CD4-positive, CD25-positive, alpha-beta regulatory T cell (primary cell): Measurements from ENCODE around the gene WRAP53. TPM values are rescaled to one million over a fixed set of nuclear protein-coding genes. Genes with fewer than 3 reads are reported as not detected.
A peak's percentile ranks its signal among the peaks of the same experiment; 100 is the strongest.

ENCODE experiments used
- ATAC-seq, 2 donors: fragments of 150-1000 bp; cut with Tn5 transposase; one replicate each; pipeline ENCODE4 v1.10.0; 2021; ENCODE audit warnings: low read depth in 2 of 2, moderate number of reproducible peaks in 2 of 2, moderate library complexity in 1 of 2
- DNase-seq, 3 donors: peaks; one replicate each; pipeline versions ENCODE4 v3.0.0 to v3.0.0-alpha.2; 2012 to 2022; ENCODE audit warnings: mixed read lengths in 1 of 3
- H3K27ac ChIP-seq: one replicate; pipeline ENCODE4 v1.7.0; 2013; ENCODE audit warnings: mild to moderate bottlenecking, low read length; ENCODE audit not compliant: insufficient read depth, poor library complexity, severe bottlenecking
- H3K27me3 ChIP-seq: one replicate; pipeline ENCODE4 v1.7.0; 2013; ENCODE audit warnings: low read length; ENCODE audit not compliant: control insufficient read depth, insufficient read depth
- H3K36me3 ChIP-seq: one replicate; pipeline ENCODE4 v1.7.0; 2013; ENCODE audit warnings: mild to moderate bottlenecking, low read length, moderate library complexity; ENCODE audit not compliant: control insufficient read depth, insufficient read depth
- H3K4me1 ChIP-seq: 2 replicates; pipeline ENCODE4 v1.7.0; 2013; ENCODE audit warnings: mild to moderate bottlenecking, low read length; ENCODE audit not compliant: insufficient read depth, control insufficient read depth, poor library complexity, severe bottlenecking
- H3K4me3 ChIP-seq: one replicate; pipeline ENCODE4 v1.7.0; 2013; ENCODE audit warnings: low read depth, mild to moderate bottlenecking, low read length, moderate library complexity
- H3K9me3 ChIP-seq, 2 experiments: 1 replicate in 1 of 2; 2 replicates in 1 of 2; pipeline ENCODE4 v1.7.0; 2013; ENCODE audit warnings: low read length in 2 of 2, mild to moderate bottlenecking in 1 of 2, moderate library complexity in 1 of 2; ENCODE audit not compliant: control insufficient read depth in 2 of 2
- H3K27ac Mint-ChIP-seq, 3 donors: one replicate each; pipeline ENCODE4 v1.8.0; 2020 to 2022; ENCODE audit warnings: mild to moderate bottlenecking in 3 of 3, mixed read lengths in 3 of 3, moderate library complexity in 2 of 3
- H3K27me3 Mint-ChIP-seq: one replicate; pipeline ENCODE4 v1.8.0; 2022; ENCODE audit warnings: mild to moderate bottlenecking, mixed read lengths
- H3K36me3 Mint-ChIP-seq: one replicate; pipeline ENCODE4 v1.8.0; 2020; ENCODE audit warnings: mixed read lengths
- H3K4me1 Mint-ChIP-seq, 4 donors: one replicate each; pipeline ENCODE4 v1.8.0; 2020 to 2022; ENCODE audit warnings: mixed read lengths in 4 of 4, mild to moderate bottlenecking in 1 of 4
- H3K4me3 Mint-ChIP-seq, 4 donors: one replicate each; pipeline ENCODE4 v1.8.0; 2020 to 2022; ENCODE audit warnings: mild to moderate bottlenecking in 4 of 4, mixed read lengths in 4 of 4, moderate library complexity in 3 of 4
- H3K9me3 Mint-ChIP-seq, 7 donors: one replicate each; pipeline ENCODE4 v1.8.0; 2020 to 2022; ENCODE audit warnings: mixed read lengths in 7 of 7, mild to moderate bottlenecking in 3 of 7, moderate library complexity in 2 of 7
- polyA plus RNA-seq, 4 donors: library from polyadenylated mRNA; unstranded; fragments of 300-500 nt; fragmentation: Illumina TruSeq; gene quantifications; one replicate each; pipeline ENCODE4 v1.2.3, GENCODE V29; 2021
- total RNA-seq: library from RNA; stranded (reverse); gene quantifications from one replicate; pipeline ENCODE4 v1.2.3, GENCODE V29; 2022

WRAP53 gene
- total and polyA plus RNA-seq, 5 donors from 2014 or later: 7.9 to 16.4 (median 11.3) TPM

- H3K36me3 ChIP-seq: no peaks in the 10 kb centered on the region
- Mint-ChIP-seq H3K36me3 (no peaks in the 10 kb centered on the region), H3K9me3 (peaks cover 0 to 3% (median 0%) of the 10 kb centered on the region in 7 donors), H3K27ac (no peak overlapping the region), H3K4me1 (peaks cover 0 to 16% (median 6%) of the 10 kb centered on the region in 4 donors), H3K27me3 (peaks cover 74% of the 10 kb centered on the region), H3K4me3 (no peak overlapping the region)
- H3K27me3 ChIP-seq: peaks cover 27% of the 10 kb centered on the region
- peaks cover 15% of the 10 kb centered on the region for H3K4me1 ChIP-seq
- H3K4me3 ChIP-seq: no peak overlapping the region
- no peaks in the 10 kb centered on the region for H3K9me3 ChIP-seq
- H3K27ac ChIP-seq: no peak overlapping the region
- DNase-seq (no peak), ATAC-seq (no peak)
Observed at GRCh38 chr17:7720125-7720524, 31.8 kb downstream of the WRAP53 start.

DNA sequence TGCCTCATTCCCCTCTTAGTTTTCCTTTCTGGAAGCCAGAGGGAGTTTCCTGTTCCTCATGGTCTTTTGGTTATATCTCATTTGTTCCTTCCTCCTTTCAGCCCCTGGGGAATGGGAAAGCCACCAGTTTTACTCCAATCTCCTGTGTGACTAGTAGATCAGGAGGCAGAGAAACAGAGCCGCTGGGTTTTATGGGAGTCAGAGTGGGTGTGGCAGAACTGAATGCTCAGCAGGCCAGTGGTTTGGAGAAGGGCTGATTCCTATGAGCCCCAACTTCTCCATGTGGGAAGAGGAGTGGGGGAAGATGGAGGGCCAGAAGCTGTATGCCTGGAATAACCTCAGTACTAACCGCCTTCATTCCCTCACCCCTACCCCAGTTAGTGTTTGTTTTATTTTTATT is 33.3 kb downstream of the WRAP53 start:
- no peak overlapping the region for H3K4me3 ChIP-seq
- no peak for DNase-seq
- Mint-ChIP-seq H3K27ac (no peak overlapping the region), H3K4me1 (peaks cover 0 to 12% (median 6%) of the 10 kb centered on the region in 4 donors), H3K36me3 (no peaks in the 10 kb centered on the region), H3K4me3 (no peak overlapping the region), H3K9me3 (peaks cover 0 to 4% (median 0%) of the 10 kb centered on the region in 7 donors), H3K27me3 (peaks cover 62% of the 10 kb centered on the region)
- no peak for ATAC-seq
- H3K36me3 ChIP-seq: no peaks in the 10 kb centered on the region
- no peak overlapping the region for H3K27ac ChIP-seq
- no peaks in the 10 kb centered on the region for H3K9me3 ChIP-seq
- H3K27me3 ChIP-seq: peaks cover 14% of the 10 kb centered on the region
- peaks cover 15% of the 10 kb centered on the region for H3K4me1 ChIP-seq

GRCh38 chr17:7727886-7728285 is 39.6 kb downstream of the WRAP53 start:
- H3K27ac ChIP-seq: no peak overlapping the region
- ATAC-seq (no peak), DNase-seq (no peak)
- H3K36me3 ChIP-seq: no peaks in the 10 kb centered on the region
- H3K4me3 ChIP-seq: no peak overlapping the region
- Mint-ChIP-seq H3K4me1 (no peaks in the 10 kb centered on the region), H3K27ac (no peak overlapping the region), H3K36me3 (no peaks in the 10 kb centered on the region), H3K4me3 (no peak overlapping the region), H3K9me3 (peaks cover 0 to 2% (median 0%) of the 10 kb centered on the region in 7 donors), H3K27me3 (peaks cover 35% of the 10 kb centered on the region)
- no peaks in the 10 kb centered on the region for H3K4me1 ChIP-seq
- peaks cover 1% of the 10 kb centered on the region for H3K27me3 ChIP-seq
- H3K9me3 ChIP-seq: no peaks in the 10 kb centered on the region

GRCh38 chr17:7729816-7730215 is 41.5 kb downstream of the WRAP53 start:
- no peaks in the 10 kb centered on the region for H3K36me3 ChIP-seq
- H3K27ac ChIP-seq: no peak overlapping the region
- H3K4me1 Mint-ChIP-seq: no peaks in the 10 kb centered on the region
- peaks cover 1% of the 10 kb centered on the region for H3K27me3 ChIP-seq
- no peaks in the 10 kb centered on the region for H3K36me3 Mint-ChIP-seq
- H3K9me3 ChIP-seq: no peaks in the 10 kb centered on the region
- ATAC-seq (no peak), DNase-seq (no peak)
- H3K4me1 ChIP-seq: no peaks in the 10 kb centered on the region
- no peak overlapping the region for H3K4me3 Mint-ChIP-seq
- peaks cover 25% of the 10 kb centered on the region for H3K27me3 Mint-ChIP-seq
- no peak overlapping the region for H3K4me3 ChIP-seq
- peaks cover 0 to 2% (median 0%) of the 10 kb centered on the region in 7 donors for H3K9me3 Mint-ChIP-seq
- H3K27ac Mint-ChIP-seq: no peak overlapping the region

DNA sequence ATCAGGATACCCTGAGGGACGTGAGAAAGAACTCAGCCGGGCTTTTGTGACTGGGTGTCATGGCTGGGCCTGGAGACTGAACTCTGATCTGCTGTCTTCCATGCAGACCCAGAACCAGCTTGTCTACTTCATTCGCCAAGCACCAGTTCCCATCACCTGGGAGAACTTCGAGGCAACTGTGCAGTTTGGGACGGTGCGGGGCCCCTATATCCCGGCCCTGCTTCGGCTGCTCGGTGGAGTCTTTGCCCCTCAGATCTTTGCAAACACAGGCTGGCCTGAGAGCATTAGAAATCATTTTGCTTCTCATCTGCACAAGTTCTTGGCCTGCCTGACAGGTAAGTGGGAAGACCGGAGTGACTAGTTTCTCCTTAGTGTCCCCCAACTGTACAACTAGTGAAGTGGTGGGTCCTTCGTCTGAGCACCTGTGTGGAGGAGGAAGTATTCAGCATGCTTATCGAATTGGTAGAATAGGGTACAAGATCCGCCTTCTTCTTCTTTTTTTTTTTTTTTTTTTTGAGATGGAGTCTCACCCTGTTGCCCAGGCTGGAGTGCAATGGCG is 44.8 kb downstream of the WRAP53 start:
- Mint-ChIP-seq H3K27ac (no peak overlapping the region), H3K4me3 (no peak overlapping the region)

GRCh38 chr17:7737601-7738000 is 49.3 kb downstream of the WRAP53 start:
- DNase-seq: no peak
- peaks cover 0 to 3% (median 0%) of the 10 kb centered on the region in 4 donors for H3K4me1 Mint-ChIP-seq
- Histone ChIP-seq H3K4me3 (no peak overlapping the region), H3K36me3 (no peaks in the 10 kb centered on the region), H3K27me3 (peaks cover 2% of the 10 kb centered on the region), H3K9me3 (no peaks in the 10 kb centered on the region), H3K27ac (no peak overlapping the region), H3K4me1 (no peaks in the 10 kb centered on the region)
- ATAC-seq: no peak
- no peaks in the 10 kb centered on the region for H3K9me3 Mint-ChIP-seq
- H3K36me3 Mint-ChIP-seq: no peaks in the 10 kb centered on the region
- peaks cover 17% of the 10 kb centered on the region for H3K27me3 Mint-ChIP-seq
- no peak overlapping the region for H3K27ac Mint-ChIP-seq
- H3K4me3 Mint-ChIP-seq: no peak overlapping the region

More for the DNA sequence above, 44.8 kb downstream of the WRAP53 start:
- Histone ChIP-seq H3K4me3 (no peak overlapping the region), H3K36me3 (no peaks in the 10 kb centered on the region), H3K4me1 (no peaks in the 10 kb centered on the region), H3K27me3 (peaks cover 4% of the 10 kb centered on the region), H3K27ac (no peak overlapping the region), H3K9me3 (no peaks in the 10 kb centered on the region)
- no peaks in the 10 kb centered on the region for H3K4me1 Mint-ChIP-seq
- DNase-seq: no peak
- H3K27me3 Mint-ChIP-seq: peaks cover 21% of the 10 kb centered on the region
- no peaks in the 10 kb centered on the region for H3K9me3 Mint-ChIP-seq
- no peaks in the 10 kb centered on the region for H3K36me3 Mint-ChIP-seq
- no peak for ATAC-seq

DNA sequence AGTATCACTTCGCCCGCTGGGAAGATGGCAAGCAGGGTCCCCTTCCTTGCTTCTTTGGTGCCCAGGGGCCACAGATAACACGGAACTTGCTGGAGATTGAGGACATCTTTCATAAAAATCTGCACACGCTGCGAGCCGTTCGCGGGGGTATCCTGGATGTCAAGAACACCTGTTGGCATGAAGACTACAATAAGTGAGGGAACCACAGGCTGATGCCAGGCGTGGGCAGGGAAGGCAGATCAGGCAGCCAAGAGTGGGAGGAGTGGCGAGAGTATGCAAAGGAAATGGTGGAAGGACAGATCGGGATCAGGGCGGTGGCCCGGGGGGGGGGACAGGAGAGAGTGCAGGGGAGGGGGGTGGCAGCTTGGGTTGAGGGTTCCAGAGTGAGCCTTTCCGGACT is 51.5 kb downstream of the WRAP53 start:
- H3K4me1 Mint-ChIP-seq: peaks cover 0 to 3% (median 0%) of the 10 kb centered on the region in 4 donors
- no peak for DNase-seq
- no peaks in the 10 kb centered on the region for H3K9me3 ChIP-seq
- peaks cover 0 to 1% (median 0%) of the 10 kb centered on the region in 7 donors for H3K9me3 Mint-ChIP-seq
- H3K4me1 ChIP-seq: no peaks in the 10 kb centered on the region
- H3K36me3 ChIP-seq: no peaks in the 10 kb centered on the region
- peaks cover 5% of the 10 kb centered on the region for H3K27me3 ChIP-seq
- H3K27me3 Mint-ChIP-seq: peaks cover 28% of the 10 kb centered on the region
- ATAC-seq: no peak
- no peaks in the 10 kb centered on the region for H3K36me3 Mint-ChIP-seq
- peak overlapping the region in 1 of 3 donors; percentile 82 for H3K27ac Mint-ChIP-seq
- no peak overlapping the region for H3K4me3 ChIP-seq
- no peak overlapping the region for H3K4me3 Mint-ChIP-seq
- no peak overlapping the region for H3K27ac ChIP-seq

GRCh38 chr17:7740481-7741001 is 52.3 kb downstream of the WRAP53 start:
- Histone ChIP-seq H3K4me1 (no peaks in the 10 kb centered on the region), H3K27ac (no peak overlapping the region), H3K36me3 (no peaks in the 10 kb centered on the region), H3K27me3 (peaks cover 5% of the 10 kb centered on the region), H3K9me3 (no peaks in the 10 kb centered on the region), H3K4me3 (no peak overlapping the region)
- ATAC-seq: no peak
- peaks cover 28% of the 10 kb centered on the region for H3K27me3 Mint-ChIP-seq
- peaks cover 0 to 3% (median 0%) of the 10 kb centered on the region in 4 donors for H3K4me1 Mint-ChIP-seq
- no peak overlapping the region for H3K4me3 Mint-ChIP-seq
- DNase-seq: no peak
- no peaks in the 10 kb centered on the region for H3K36me3 Mint-ChIP-seq
- peaks cover 0 to 1% (median 0%) of the 10 kb centered on the region in 7 donors for H3K9me3 Mint-ChIP-seq
- H3K27ac Mint-ChIP-seq: peak overlapping the region in 1 of 3 donors; percentile 48
